ENCODE measurements around the gene CSMD2. TPM values are rescaled to one million over a fixed set of nuclear protein-coding genes. Genes with fewer than 3 reads are reported as not detected.

CSMD2 gene
- total RNA-seq, 2 experiments from 2014 or later, result not detected

- CTCF ChIA-PET, result no interaction called here
- Mint-ChIP-seq H3K36me3 (ENCODE audit: low read depth) (no peaks in the 10 kb centered on the region), H3K27me3 (peaks cover 27% of the 10 kb centered on the region), H3K4me1 (no peaks in the 10 kb centered on the region), H3K4me3 (no peak overlapping the region), H3K27ac (no peak overlapping the region), H3K9me3 (no peaks in the 10 kb centered on the region)
- no peak for DNase-seq
- POLR2A ChIA-PET, result no interaction called here
These were observed 538.2 kb downstream of the CSMD2 start for GRCh38 chr1:33626801-33627200.

GRCh38 chr1:33624991-33625870 lies 539.8 kb downstream of the CSMD2 start:
- CTCF ChIA-PET, result no interaction called here
- Mint-ChIP-seq H3K4me1 (no peaks in the 10 kb centered on the region), H3K27me3 (peaks cover 19% of the 10 kb centered on the region), H3K27ac (no peak overlapping the region), H3K9me3 (no peaks in the 10 kb centered on the region), H3K4me3 (no peak overlapping the region), H3K36me3 (ENCODE audit: low read depth) (no peaks in the 10 kb centered on the region)
- POLR2A ChIA-PET, result no interaction called here
- peak; percentile 9 for DNase-seq

GRCh38 chr1:33624261-33624990 lies 540.6 kb downstream of the CSMD2 start:
- POLR2A ChIA-PET, result no interaction called here
- peaks cover 12% of the 10 kb centered on the region for H3K27me3 Mint-ChIP-seq

DNA sequence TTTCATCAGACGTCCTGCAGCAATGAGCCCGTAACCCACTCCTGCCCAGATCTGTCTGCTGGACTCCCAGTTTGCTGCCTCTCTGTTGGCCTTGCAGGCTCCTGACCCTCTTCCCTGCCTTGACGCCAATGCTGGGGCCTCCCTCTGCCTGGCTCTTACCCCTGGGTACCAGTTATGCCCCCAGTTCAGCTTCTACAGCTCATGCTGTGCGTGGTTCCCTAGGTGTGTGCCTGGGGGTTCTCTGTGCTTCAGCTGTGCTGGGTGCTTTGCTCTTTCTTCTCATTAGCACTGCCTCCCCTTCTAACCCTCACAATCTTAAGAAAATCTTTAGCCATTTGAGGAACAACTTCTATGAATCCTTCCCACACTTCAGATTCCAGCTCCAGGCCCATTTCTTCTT lies 541.2 kb downstream of the CSMD2 start:
- no peaks in the 10 kb centered on the region for H3K4me1 Mint-ChIP-seq
- peaks cover 8% of the 10 kb centered on the region for H3K27me3 Mint-ChIP-seq
- POLR2A ChIA-PET, result no interaction called here
- no peak overlapping the region for H3K27ac Mint-ChIP-seq
- H3K9me3 Mint-ChIP-seq, result no peaks in the 10 kb centered on the region
- H3K4me3 Mint-ChIP-seq, result no peak overlapping the region
- DNase-seq, result no peak
- H3K36me3 Mint-ChIP-seq (ENCODE audit: low read depth), result no peaks in the 10 kb centered on the region
- CTCF ChIA-PET, result no interaction called here

More at GRCh38 chr1:33624261-33624990, 540.6 kb downstream of the CSMD2 start:
- H3K4me1 Mint-ChIP-seq, result no peaks in the 10 kb centered on the region
- no peak overlapping the region for H3K27ac Mint-ChIP-seq
- no peaks in the 10 kb centered on the region for H3K9me3 Mint-ChIP-seq
- H3K36me3 Mint-ChIP-seq (ENCODE audit: low read depth), result no peaks in the 10 kb centered on the region
- CTCF ChIA-PET, result no interaction called here
- H3K4me3 Mint-ChIP-seq, result no peak overlapping the region
- DNase-seq, result no peak

GRCh38 chr1:33622757-33623156 lies 542.3 kb downstream of the CSMD2 start:
- DNase-seq, result no peak
- CTCF ChIA-PET, result no interaction called here
- Mint-ChIP-seq H3K4me3 (no peak overlapping the region), H3K36me3 (ENCODE audit: low read depth) (no peaks in the 10 kb centered on the region), H3K4me1 (no peaks in the 10 kb centered on the region), H3K27ac (no peak overlapping the region), H3K9me3 (no peaks in the 10 kb centered on the region), H3K27me3 (peaks cover 3% of the 10 kb centered on the region)
- POLR2A ChIA-PET, result no interaction called here

GRCh38 chr1:33618636-33619035 lies 546.4 kb downstream of the CSMD2 start:
- Mint-ChIP-seq H3K9me3 (no peaks in the 10 kb centered on the region), H3K36me3 (ENCODE audit: low read depth) (no peaks in the 10 kb centered on the region), H3K27me3 (peaks cover 13% of the 10 kb centered on the region), H3K4me1 (peaks cover 6% of the 10 kb centered on the region), H3K4me3 (no peak overlapping the region), H3K27ac (no peak overlapping the region)
- CTCF ChIA-PET, result no interaction called here
- DNase-seq, result no peak
- POLR2A ChIA-PET, result no interaction called here

GRCh38 chr1:33617451-33617850 lies 547.6 kb downstream of the CSMD2 start:
- DNase-seq, result no peak
- no peaks in the 10 kb centered on the region for H3K36me3 Mint-ChIP-seq (ENCODE audit: low read depth)
- H3K4me1 Mint-ChIP-seq, result peaks cover 6% of the 10 kb centered on the region
- H3K4me3 Mint-ChIP-seq, result no peak overlapping the region
- CTCF ChIA-PET, result no interaction called here
- POLR2A ChIA-PET, result no interaction called here
- no peaks in the 10 kb centered on the region for H3K9me3 Mint-ChIP-seq
- peaks cover 21% of the 10 kb centered on the region for H3K27me3 Mint-ChIP-seq
- H3K27ac Mint-ChIP-seq, result no peak overlapping the region

GRCh38 chr1:33616780-33617179 lies 548.2 kb downstream of the CSMD2 start:
- Mint-ChIP-seq H3K4me3 (no peak overlapping the region), H3K4me1 (peaks cover 6% of the 10 kb centered on the region), H3K9me3 (no peaks in the 10 kb centered on the region), H3K27me3 (peaks cover 21% of the 10 kb centered on the region), H3K27ac (no peak overlapping the region), H3K36me3 (ENCODE audit: low read depth) (no peaks in the 10 kb centered on the region)
- ChIA-PET CTCF (no interaction called here), POLR2A (no interaction called here)
- DNase-seq, result no peak

DNA sequence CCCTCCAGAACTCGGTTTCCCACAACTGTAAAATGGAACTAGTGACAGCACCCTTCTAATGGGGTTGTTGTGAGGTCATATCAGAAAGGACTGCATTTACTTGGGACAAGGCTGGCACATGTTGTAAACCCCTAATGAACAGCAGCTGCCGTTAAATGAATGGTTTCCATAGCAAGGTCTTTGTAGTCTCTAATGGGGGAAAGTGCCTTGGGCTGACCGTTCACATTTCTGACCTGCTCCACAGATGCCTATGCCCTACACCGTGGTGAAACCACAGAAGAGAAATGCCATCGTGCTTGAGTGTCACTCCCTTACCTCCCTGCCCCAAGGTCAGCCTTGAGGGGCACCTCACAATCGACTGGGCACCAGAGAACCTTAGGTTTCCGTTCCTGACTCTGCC lies 549.5 kb downstream of the CSMD2 start:
- Mint-ChIP-seq H3K4me1 (peaks cover 6% of the 10 kb centered on the region), H3K27me3 (peaks cover 21% of the 10 kb centered on the region), H3K36me3 (ENCODE audit: low read depth) (no peaks in the 10 kb centered on the region), H3K4me3 (no peak overlapping the region), H3K9me3 (no peaks in the 10 kb centered on the region), H3K27ac (no peak overlapping the region)
- ChIA-PET CTCF (no interaction called here), POLR2A (no interaction called here)
- DNase-seq, result no peak

DNA sequence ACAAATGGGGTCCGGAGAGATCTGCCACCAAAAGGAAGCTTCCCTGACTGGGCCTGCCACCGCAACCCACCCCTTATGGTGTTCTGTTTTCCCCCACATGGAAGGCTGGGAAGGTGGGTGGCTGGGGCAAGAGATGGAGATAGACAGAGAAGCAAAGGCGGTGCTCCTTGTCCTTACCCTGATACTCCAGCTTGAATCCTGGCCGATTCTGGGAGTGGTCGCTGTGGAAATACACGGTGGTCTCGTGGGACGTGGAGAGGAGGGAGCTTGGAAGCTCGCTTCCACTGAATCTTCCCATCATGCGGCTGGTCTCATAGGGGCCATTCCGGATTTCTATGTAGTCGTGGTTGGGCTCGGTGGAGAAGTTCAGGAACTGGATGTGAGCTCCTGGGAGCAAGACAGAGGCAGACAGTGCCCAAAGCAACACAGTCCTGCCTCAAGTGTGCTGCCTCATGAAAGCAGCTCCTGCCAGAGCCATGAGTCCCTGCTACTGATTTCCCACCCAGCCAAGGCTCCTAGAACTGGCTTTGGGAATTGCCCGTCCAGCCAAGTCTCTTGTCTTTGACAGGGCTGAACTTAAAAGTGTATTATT lies 554.1 kb downstream of the CSMD2 start:
- POLR2A ChIA-PET, result no interaction called here

DNA sequence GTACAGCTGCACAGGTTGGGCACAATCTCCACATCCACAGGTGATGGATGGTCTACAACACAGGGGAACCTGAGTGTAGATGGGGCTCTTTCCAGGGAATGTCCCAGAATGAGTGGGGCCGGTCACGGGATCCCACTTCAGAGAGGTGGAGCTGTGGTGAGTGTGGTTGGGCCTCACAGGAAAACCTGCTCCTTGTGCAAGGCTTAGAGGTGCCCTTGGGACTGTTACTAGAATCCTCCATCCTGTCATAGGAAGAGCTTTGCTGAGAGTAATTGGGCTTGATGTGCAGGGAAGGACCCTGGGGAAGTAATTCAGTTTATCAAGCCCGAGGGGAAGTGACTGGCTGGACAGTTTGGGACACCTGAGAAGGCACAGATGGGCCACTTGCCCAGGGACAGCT lies 554.6 kb downstream of the CSMD2 start:
- peaks cover 12% of the 10 kb centered on the region for H3K27me3 Mint-ChIP-seq

More for the DNA sequence above, 554.1 kb downstream of the CSMD2 start:
- Mint-ChIP-seq H3K9me3 (no peaks in the 10 kb centered on the region), H3K4me3 (no peak overlapping the region), H3K36me3 (ENCODE audit: low read depth) (no peaks in the 10 kb centered on the region), H3K27me3 (peaks cover 12% of the 10 kb centered on the region), H3K4me1 (peaks cover 4% of the 10 kb centered on the region), H3K27ac (no peak overlapping the region)
- CTCF ChIA-PET, result no interaction called here
- no peak for DNase-seq

DNA sequence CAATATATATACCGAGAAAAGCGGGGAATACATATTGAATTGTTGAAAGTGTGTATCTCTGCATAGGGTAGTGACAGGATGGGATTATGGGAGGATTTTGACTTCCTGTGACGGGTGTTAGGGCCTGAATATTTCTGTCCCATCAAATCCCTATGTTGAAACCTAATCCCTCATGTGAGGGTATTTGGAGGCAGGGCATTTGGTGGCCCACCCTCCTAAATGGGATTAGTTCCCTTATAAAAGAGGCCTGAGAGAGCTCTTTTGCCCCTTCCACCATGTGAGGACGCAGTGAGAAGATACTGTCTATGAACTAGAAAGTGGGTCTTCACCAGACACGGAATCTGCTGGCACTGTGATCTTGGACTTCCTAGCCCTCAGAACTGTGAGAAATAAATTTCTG lies 555.3 kb downstream of the CSMD2 start:
- ChIA-PET POLR2A (no interaction called here), CTCF (interaction anchor here (0.7 kb wide), 1 partner anchor 114 kb away, joined by 3 read pairs; no protein-coding TSS in a partner anchor)
- H3K27ac Mint-ChIP-seq, result no peak overlapping the region
- H3K9me3 Mint-ChIP-seq, result no peaks in the 10 kb centered on the region
- H3K4me3 Mint-ChIP-seq, result no peak overlapping the region
- no peak for DNase-seq
- H3K36me3 Mint-ChIP-seq (ENCODE audit: low read depth), result no peaks in the 10 kb centered on the region
- peaks cover 11% of the 10 kb centered on the region for H3K27me3 Mint-ChIP-seq
- H3K4me1 Mint-ChIP-seq, result no peaks in the 10 kb centered on the region

More for the DNA sequence above, 554.6 kb downstream of the CSMD2 start:
- Mint-ChIP-seq H3K4me1 (no peaks in the 10 kb centered on the region), H3K9me3 (no peaks in the 10 kb centered on the region), H3K4me3 (no peak overlapping the region), H3K27ac (no peak overlapping the region), H3K36me3 (ENCODE audit: low read depth) (no peaks in the 10 kb centered on the region)
- POLR2A ChIA-PET, result no interaction called here
- CTCF ChIA-PET, result no interaction called here
- DNase-seq, result no peak

DNA sequence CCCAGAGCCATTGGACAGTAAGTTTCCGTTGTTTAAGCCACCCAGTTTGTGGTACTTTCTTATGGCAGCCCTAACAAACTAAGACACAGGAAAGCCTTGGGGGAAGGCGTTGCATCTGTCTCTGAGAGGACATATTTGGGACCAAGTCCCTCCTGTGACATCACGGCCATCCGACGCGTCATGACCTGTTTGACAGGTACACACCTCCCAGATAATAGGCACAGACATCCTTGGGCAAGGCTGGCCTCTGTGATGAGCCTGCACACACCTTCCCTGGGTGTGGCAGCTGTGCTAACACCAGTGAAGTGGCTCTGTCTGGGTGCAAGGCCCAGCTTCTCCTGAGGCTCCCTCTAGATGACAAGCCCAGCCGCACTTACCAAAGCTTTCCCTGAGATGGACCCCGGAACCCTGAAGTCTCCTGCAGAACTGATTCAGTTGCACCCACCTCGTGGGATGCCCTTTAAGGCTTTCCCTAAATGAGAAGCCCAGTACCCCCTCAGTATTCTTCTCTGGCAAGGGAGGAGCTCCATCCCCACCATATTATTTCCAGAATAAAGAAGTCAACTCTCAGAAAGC lies 556.1 kb downstream of the CSMD2 start:
- DNase-seq, result no peak
- H3K27me3 Mint-ChIP-seq, result peaks cover 10% of the 10 kb centered on the region
- no peak overlapping the region for H3K27ac Mint-ChIP-seq
- H3K9me3 Mint-ChIP-seq, result no peaks in the 10 kb centered on the region
- no peak overlapping the region for H3K4me3 Mint-ChIP-seq
- POLR2A ChIA-PET, result no interaction called here
- CTCF ChIA-PET, result no interaction called here
- no peaks in the 10 kb centered on the region for H3K4me1 Mint-ChIP-seq
- H3K36me3 Mint-ChIP-seq (ENCODE audit: low read depth), result no peaks in the 10 kb centered on the region
